Mesenchymal stem cell (in vitro differentiated cells and primary cell): ENCODE data around the gene ITGB3.
A peak's percentile ranks its signal among the peaks of the same experiment; 100 is the strongest.

Source experiments
- DNase-seq: peaks from one replicate; pipeline ENCODE4 v3.0.0-alpha.2; 2013
- H2AFZ ChIP-seq: one replicate; pipeline ENCODE4 v1.6.1; 2013; ENCODE audit warnings: low read depth, mild to moderate bottlenecking, control low read depth, inconsistent platforms, low read length, moderate library complexity
- H2AK5ac ChIP-seq: 2 replicates; pipeline ENCODE4 v1.6.1; 2013; ENCODE audit warnings: low read length, moderate library complexity, mild to moderate bottlenecking, inconsistent platforms; ENCODE audit not compliant: severe bottlenecking
- H2BK120ac ChIP-seq: one replicate; pipeline ENCODE4 v1.6.1; 2013; ENCODE audit warnings: low read depth, mild to moderate bottlenecking, inconsistent platforms, low read length, moderate library complexity
- H2BK12ac ChIP-seq, 2 experiments: one replicate each; pipeline ENCODE4 v1.6.1; 2013; ENCODE audit warnings: inconsistent platforms in 2 of 2, low read length in 2 of 2, mild to moderate bottlenecking in 2 of 2, moderate library complexity in 2 of 2, control low read depth in 1 of 2
- H2BK15ac ChIP-seq: one replicate; pipeline ENCODE4 v1.6.1; 2013; ENCODE audit warnings: mild to moderate bottlenecking, low read depth, inconsistent platforms; ENCODE audit not compliant: poor library complexity, severe bottlenecking
- H2BK5ac ChIP-seq: 2 replicates; pipeline ENCODE4 v1.6.1; 2013; ENCODE audit warnings: low read depth, mild to moderate bottlenecking, low read length, control low read depth, inconsistent platforms; ENCODE audit not compliant: poor library complexity, severe bottlenecking
- H3K14ac ChIP-seq, 2 experiments: one replicate each; pipeline ENCODE4 v1.6.1; 2013; ENCODE audit warnings: inconsistent platforms in 2 of 2, low read length in 2 of 2, control low read depth in 1 of 2, mild to moderate bottlenecking in 1 of 2, moderate library complexity in 1 of 2
- H3K18ac ChIP-seq, 2 experiments: one replicate each; pipeline ENCODE4 v1.6.1; 2013; ENCODE audit warnings: inconsistent platforms in 2 of 2, low read length in 2 of 2, control low read depth in 1 of 2, low read depth in 1 of 2, mild to moderate bottlenecking in 1 of 2
- H3K23ac ChIP-seq, 2 experiments: one replicate each; pipeline ENCODE4 v1.6.1; 2013; ENCODE audit warnings: inconsistent platforms in 2 of 2, low read length in 2 of 2, mild to moderate bottlenecking in 2 of 2, moderate library complexity in 2 of 2, control low read depth in 1 of 2
- H3K27ac ChIP-seq: 2 replicates; pipeline ENCODE4 v1.5.1; 2013; ENCODE audit warnings: mild to moderate bottlenecking, moderate library complexity, low read length, control low read depth, inconsistent platforms; ENCODE audit not compliant: poor library complexity, severe bottlenecking
- H3K27me3 ChIP-seq, 2 experiments: 2 replicates each; pipeline versions ENCODE4 v1.6.1 to v1.7.0; 2013; ENCODE audit warnings: low read length in 2 of 2, mild to moderate bottlenecking in 2 of 2, moderate library complexity in 2 of 2, control low read depth in 1 of 2, inconsistent platforms in 1 of 2; ENCODE audit not compliant: control insufficient read depth in 1 of 2, insufficient read depth in 1 of 2
- H3K36me3 ChIP-seq, 2 experiments: 2 replicates each; pipeline versions ENCODE4 v1.6.1 to v1.7.0; 2013; ENCODE audit warnings: low read length in 2 of 2, control low read depth in 1 of 2, inconsistent platforms in 1 of 2, low read depth in 1 of 2, mild to moderate bottlenecking in 1 of 2; ENCODE audit not compliant: insufficient read depth in 2 of 2, control insufficient read depth in 1 of 2
- H3K4ac ChIP-seq, 2 experiments: one replicate each; pipeline ENCODE4 v1.6.1; 2013; ENCODE audit warnings: inconsistent platforms in 2 of 2, low read length in 2 of 2, mild to moderate bottlenecking in 2 of 2, moderate library complexity in 2 of 2, control low read depth in 1 of 2, low read depth in 1 of 2
- H3K4me1 ChIP-seq: 2 replicates; pipeline ENCODE4 v1.6.1; 2013; ENCODE audit warnings: low read depth, low read length, control low read depth; ENCODE audit not compliant: control insufficient read depth, insufficient read depth
- H3K4me2 ChIP-seq: 2 replicates; pipeline ENCODE4 v1.6.1; 2013; ENCODE audit warnings: low read length, mild to moderate bottlenecking, inconsistent platforms; ENCODE audit not compliant: poor library complexity, severe bottlenecking
- H3K4me3 ChIP-seq, 2 experiments: 2 replicates each; pipeline versions ENCODE4 v1.5.1 to v1.7.0; 2013; ENCODE audit warnings: low read length in 2 of 2, mild to moderate bottlenecking in 2 of 2, control low read depth in 1 of 2, low read depth in 1 of 2; ENCODE audit not compliant: insufficient read depth in 1 of 2
- H3K79me1 ChIP-seq: replicated peaks from 2 replicates; pipeline ENCODE4 v1.6.1; 2013; ENCODE audit warnings: mild to moderate bottlenecking, control low read depth, low read length, inconsistent platforms; ENCODE audit not compliant: poor library complexity, severe bottlenecking
- H3K9ac ChIP-seq: 2 replicates; pipeline ENCODE4 v1.7.0; 2013; ENCODE audit warnings: mild to moderate bottlenecking, low read length, moderate library complexity
- H3K9me3 ChIP-seq: 2 replicates; pipeline ENCODE4 v1.7.0; 2013; ENCODE audit warnings: mild to moderate bottlenecking, low read length; ENCODE audit not compliant: control insufficient read depth
- H4K8ac ChIP-seq: one replicate; pipeline ENCODE4 v1.6.1; 2013; ENCODE audit warnings: inconsistent platforms, mild to moderate bottlenecking, low read length, moderate library complexity
- H4K91ac ChIP-seq: one replicate; pipeline ENCODE4 v1.6.1; 2013; ENCODE audit warnings: mild to moderate bottlenecking, low read length, inconsistent platforms
- WGBS: methylation state at CpG from one replicate; pipeline ENCODE4 v1.1.7; 2013; ENCODE audit warnings: mixed read lengths; 5-methylcytosine and 5-hydroxymethylcytosine counted together

The ITGB3 gene

DNA sequence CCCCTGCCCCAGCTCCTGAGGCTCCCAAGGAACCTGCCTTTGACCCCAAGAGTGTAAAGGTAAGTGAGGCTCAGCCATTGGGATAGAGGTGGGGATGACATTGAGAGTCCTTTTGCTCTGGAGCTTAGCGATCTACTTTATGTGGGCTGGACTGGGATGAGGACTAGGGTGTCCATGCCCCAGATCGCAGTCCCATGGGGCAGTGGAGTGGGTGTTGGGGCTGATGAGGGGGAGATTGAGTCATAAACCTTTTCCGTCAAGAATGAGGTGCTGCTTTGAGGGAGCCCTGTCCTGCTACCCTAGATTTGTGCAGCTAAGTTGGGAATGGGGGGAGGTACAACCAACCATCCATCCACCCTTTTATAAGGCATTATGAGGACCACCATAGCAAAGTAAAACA is 44.1 kb upstream of the ITGB3 start:
- H3K4me1 ChIP-seq: peaks cover 26% of the 10 kb centered on the region
- H2AK5ac ChIP-seq: peak overlapping the region; percentile 79
- H3K18ac ChIP-seq: no peak overlapping the region
- no peak overlapping the region for H4K8ac ChIP-seq
- no peaks in the 10 kb centered on the region for H3K9me3 ChIP-seq
- no peaks in the 10 kb centered on the region for H3K27me3 ChIP-seq
- no peak overlapping the region for H3K27ac ChIP-seq
- no peak overlapping the region for H2BK120ac ChIP-seq
- H2BK5ac ChIP-seq: no peak overlapping the region
- H3K9ac ChIP-seq: no peak overlapping the region
- H3K4ac ChIP-seq: peak overlapping the region in 1 of 2 experiments; percentile 24
- no peak overlapping the region for H2AFZ ChIP-seq
- H3K79me1 ChIP-seq: no peaks in the 10 kb centered on the region
- H4K91ac ChIP-seq: no peak overlapping the region
- H3K14ac ChIP-seq: no peak overlapping the region
- no peak overlapping the region for H3K23ac ChIP-seq
- DNase-seq: no peak
- no peak overlapping the region for H3K4me3 ChIP-seq
- peak overlapping the region; percentile 29 for H2BK15ac ChIP-seq
- H3K4me2 ChIP-seq: no peak overlapping the region
- 92% methylated on average over 2 of the region's 3 CpGs for WGBS
- H3K36me3 ChIP-seq: no peaks in the 10 kb centered on the region
- H2BK12ac ChIP-seq: peak overlapping the region in 1 of 2 experiments; percentile 57

DNA sequence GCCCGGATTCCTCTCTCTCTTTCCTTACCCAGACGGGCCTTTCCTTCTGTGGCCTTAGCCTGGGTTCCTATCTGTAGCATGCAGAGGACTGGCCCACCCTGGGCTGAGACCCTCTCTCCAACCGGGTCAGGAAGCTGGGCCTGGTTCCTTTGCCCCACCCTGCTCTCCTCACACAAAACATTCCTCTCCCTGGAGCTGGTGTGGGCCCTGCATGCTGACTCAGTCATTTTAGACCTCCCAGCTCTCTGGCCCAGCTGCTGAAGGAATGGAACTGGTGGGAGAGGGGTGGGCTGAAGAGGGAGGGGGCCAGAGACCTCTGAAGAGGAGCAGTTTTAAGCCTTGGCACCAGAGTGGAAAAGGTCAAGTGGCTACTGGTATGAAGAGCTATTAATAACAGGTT is 43.5 kb upstream of the ITGB3 start:
- Histone ChIP-seq H3K4ac (no peak overlapping the region), H2AK5ac (peak overlapping the region; percentile 37), H2BK120ac (no peak overlapping the region), H4K91ac (no peak overlapping the region), H3K27me3 (no peaks in the 10 kb centered on the region), H3K23ac (no peak overlapping the region), H3K14ac (no peak overlapping the region), H3K4me3 (no peak overlapping the region), H3K27ac (no peak overlapping the region), H3K4me2 (no peak overlapping the region), H3K18ac (no peak overlapping the region), H2AFZ (no peak overlapping the region), H2BK12ac (no peak overlapping the region), H3K4me1 (peaks cover 23% of the 10 kb centered on the region), H3K36me3 (no peaks in the 10 kb centered on the region), H3K79me1 (no peaks in the 10 kb centered on the region), H2BK15ac (no peak overlapping the region), H3K9ac (no peak overlapping the region), H3K9me3 (no peaks in the 10 kb centered on the region), H2BK5ac (no peak overlapping the region), H4K8ac (peak overlapping the region; percentile 20)
- WGBS: 43% methylated on average over 3 of the region's 3 CpGs
- no peak for DNase-seq

DNA sequence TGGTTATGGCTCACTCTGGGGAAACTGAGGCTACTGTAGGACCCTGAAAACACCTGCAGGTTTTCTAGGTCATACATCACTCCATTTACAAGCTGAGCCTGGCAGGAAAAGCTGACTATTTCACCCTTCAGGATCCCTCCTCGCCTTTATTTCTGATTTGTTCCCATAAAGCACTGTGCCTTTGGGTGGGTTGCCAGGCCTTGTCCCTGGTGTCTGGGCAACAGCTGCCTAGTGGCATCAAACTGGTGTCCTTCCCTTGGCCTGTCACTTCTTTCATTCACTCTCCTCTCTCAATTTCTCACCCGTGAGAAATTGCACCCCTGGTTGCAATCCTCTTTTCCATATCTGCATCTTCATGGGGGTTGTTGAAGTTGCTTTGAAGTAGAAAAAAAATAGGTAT is 42.8 kb upstream of the ITGB3 start:
- Histone ChIP-seq H4K91ac (no peak overlapping the region), H2BK12ac (no peak overlapping the region), H3K4me1 (peaks cover 23% of the 10 kb centered on the region), H2BK15ac (no peak overlapping the region), H3K4ac (no peak overlapping the region), H3K14ac (no peak overlapping the region), H2BK5ac (no peak overlapping the region), H2AFZ (no peak overlapping the region), H3K27me3 (no peaks in the 10 kb centered on the region), H3K9ac (no peak overlapping the region), H3K23ac (no peak overlapping the region), H3K79me1 (no peaks in the 10 kb centered on the region), H4K8ac (no peak overlapping the region), H2BK120ac (no peak overlapping the region), H3K4me3 (no peak overlapping the region), H3K27ac (no peak overlapping the region), H3K4me2 (no peak overlapping the region), H2AK5ac (peak overlapping the region; percentile 64), H3K18ac (no peak overlapping the region), H3K9me3 (no peaks in the 10 kb centered on the region), H3K36me3 (no peaks in the 10 kb centered on the region)
- no peak for DNase-seq
- WGBS: 82% methylated on average over 1 of the region's 2 CpGs

DNA sequence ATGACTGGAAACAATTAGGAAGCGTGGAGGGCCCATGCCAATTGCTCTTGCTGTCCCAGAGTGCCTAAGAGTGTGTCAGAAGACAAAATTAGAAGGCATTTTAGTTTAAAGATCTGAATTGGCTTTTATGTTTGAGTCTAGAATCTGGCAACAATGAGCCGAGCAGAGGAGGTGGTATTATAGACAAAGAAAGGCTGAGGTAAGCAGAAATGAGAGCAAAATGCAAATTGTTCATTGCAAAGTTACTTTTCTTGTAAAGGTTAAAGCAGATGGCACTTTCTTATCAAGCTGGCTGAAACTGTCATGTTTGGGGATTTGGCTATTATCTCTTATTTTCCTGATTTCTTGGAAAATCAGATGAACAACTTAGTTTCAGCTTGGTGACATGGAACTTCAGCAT is 41.2 kb upstream of the ITGB3 start:
- Histone ChIP-seq H4K91ac (no peak overlapping the region), H3K36me3 (no peaks in the 10 kb centered on the region), H3K9ac (no peak overlapping the region), H2AK5ac (no peak overlapping the region), H3K79me1 (no peaks in the 10 kb centered on the region), H3K23ac (no peak overlapping the region), H3K4me1 (peaks cover 13% of the 10 kb centered on the region), H4K8ac (no peak overlapping the region), H3K4me3 (no peak overlapping the region), H3K18ac (no peak overlapping the region), H3K27me3 (no peaks in the 10 kb centered on the region), H2BK12ac (no peak overlapping the region), H2BK120ac (no peak overlapping the region), H2BK15ac (no peak overlapping the region), H2BK5ac (no peak overlapping the region), H2AFZ (no peak overlapping the region), H3K4ac (no peak overlapping the region), H3K27ac (no peak overlapping the region), H3K4me2 (no peak overlapping the region), H3K14ac (no peak overlapping the region), H3K9me3 (no peaks in the 10 kb centered on the region)
- no peak for DNase-seq
- WGBS: 89% methylated on average over 2 of the region's 2 CpGs
